Neural crest cell (in vitro differentiated cells): ENCODE measurements around the gene MAPRE2. TPM values are rescaled to one million over a fixed set of nuclear protein-coding genes. Genes with fewer than 3 reads are reported as not detected.

Experiments
- DNase-seq: peaks from one replicate; pipeline ENCODE4 v3.0.0; 2021; ENCODE audit warnings: low read depth, mixed read lengths, low spot score
- H3K27ac Mint-ChIP-seq: one replicate; pipeline ENCODE4 v1.8.0; 2021; ENCODE audit warnings: mild to moderate bottlenecking, mixed read lengths; ENCODE audit not compliant: unreplicated experiment
- H3K27me3 Mint-ChIP-seq: 2 replicates; pipeline ENCODE4 v1.8.0; 2021; ENCODE audit warnings: low read depth, mild to moderate bottlenecking, mixed read lengths
- H3K36me3 Mint-ChIP-seq: 2 replicates; pipeline ENCODE4 v1.8.0; 2021; ENCODE audit warnings: low read depth, mild to moderate bottlenecking, mixed read lengths
- H3K4me1 Mint-ChIP-seq: 2 replicates; pipeline ENCODE4 v1.8.0; 2021; ENCODE audit warnings: mixed read lengths
- H3K4me3 Mint-ChIP-seq: one replicate; pipeline ENCODE4 v1.8.0; 2021; ENCODE audit warnings: mild to moderate bottlenecking, mixed read lengths
- H3K9me3 Mint-ChIP-seq: 2 replicates; pipeline ENCODE4 v1.8.0; 2021; ENCODE audit warnings: mixed read lengths
- CTCF ChIP-seq: fragments of 200-600 bp; sonication (generic); conservative IDR thresholded peaks from 2 replicates; pipeline ENCODE4 v1.5.0; 2021; ENCODE audit warnings: antibody characterized with exemption, mild to moderate bottlenecking
- total RNA-seq: library from RNA; stranded (reverse); gene quantifications from 2 replicates; pipeline ENCODE4 v1.2.1, GENCODE V29; 2021

The MAPRE2 gene
- total RNA-seq, 1 donor from 2014 or later, result 35.5 TPM

DNA sequence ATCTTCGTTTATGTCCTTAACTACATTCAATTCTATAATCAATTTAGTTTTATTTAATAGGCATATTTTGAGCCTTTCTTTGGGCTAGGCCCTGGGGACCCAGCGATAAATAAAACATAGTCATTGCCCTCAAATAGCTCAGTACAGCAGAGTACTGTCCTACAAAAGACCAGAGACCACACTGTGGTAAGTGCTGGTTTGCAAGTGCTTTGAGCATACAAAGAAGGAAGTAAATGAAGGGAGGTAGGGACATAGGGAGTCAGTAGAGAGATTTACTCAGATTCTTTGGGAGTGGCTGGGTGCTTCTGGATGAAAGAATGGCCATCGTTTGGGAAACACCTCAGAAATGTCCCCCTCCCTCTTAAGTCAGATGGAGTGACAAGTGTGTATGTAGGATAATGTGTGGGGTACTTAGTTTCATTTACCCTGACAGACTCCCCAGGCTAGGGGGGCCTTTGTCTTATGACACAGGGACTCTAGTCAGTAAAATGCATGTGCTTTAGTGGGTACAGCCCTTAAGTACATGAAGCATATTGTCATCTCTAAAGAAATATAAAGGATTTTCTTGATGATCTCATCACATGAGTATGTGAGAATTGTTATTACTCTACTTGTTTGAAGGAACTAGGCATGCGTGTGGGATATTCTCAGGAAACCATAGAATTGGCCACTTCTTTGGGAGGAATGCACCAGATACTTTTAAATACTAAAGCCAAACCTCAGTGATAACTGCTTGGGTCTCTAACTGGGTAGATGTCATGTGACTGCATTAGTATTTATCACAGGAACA, 35.1 kb downstream of the MAPRE2 start:
- no peaks in the 10 kb centered on the region for H3K27me3 Mint-ChIP-seq
- no peak for DNase-seq
- H3K36me3 Mint-ChIP-seq, result no peaks in the 10 kb centered on the region
- TF ChIP-seq CTCF, result no peak
- H3K27ac Mint-ChIP-seq, result no peak overlapping the region
- no peaks in the 10 kb centered on the region for H3K9me3 Mint-ChIP-seq
- H3K4me3 Mint-ChIP-seq, result no peak overlapping the region
- H3K4me1 Mint-ChIP-seq, result no peaks in the 10 kb centered on the region

- Mint-ChIP-seq H3K27me3 (no peaks in the 10 kb centered on the region), H3K4me1 (no peaks in the 10 kb centered on the region), H3K36me3 (peaks cover 4% of the 10 kb centered on the region), H3K4me3 (no peak overlapping the region), H3K9me3 (peaks cover 3% of the 10 kb centered on the region), H3K27ac (no peak overlapping the region)
- TF ChIP-seq CTCF, result no peak
- DNase-seq, result no peak
Observed at GRCh38 chr18:35077937-35078336, 36.7 kb downstream of the MAPRE2 start.

DNA sequence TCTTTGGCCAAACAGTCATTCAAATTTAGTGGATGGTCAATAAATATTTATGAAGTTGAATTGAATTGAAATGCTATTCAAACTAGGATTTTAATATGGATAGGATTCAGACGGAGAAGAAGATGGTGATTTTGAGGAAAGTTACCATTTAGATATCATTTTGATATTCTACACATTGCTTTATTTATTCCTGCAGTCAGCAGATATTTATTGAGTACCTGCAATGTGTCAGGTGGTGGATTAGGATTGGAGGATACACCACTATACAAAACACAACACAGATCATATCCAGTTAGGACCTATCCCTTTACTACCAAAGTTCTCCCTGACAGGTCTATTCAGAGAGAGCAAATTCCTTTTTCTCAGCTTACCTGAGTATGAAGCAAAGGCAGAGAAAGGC, 38.8 kb downstream of the MAPRE2 start:
- H3K4me1 Mint-ChIP-seq, result no peaks in the 10 kb centered on the region

DNA sequence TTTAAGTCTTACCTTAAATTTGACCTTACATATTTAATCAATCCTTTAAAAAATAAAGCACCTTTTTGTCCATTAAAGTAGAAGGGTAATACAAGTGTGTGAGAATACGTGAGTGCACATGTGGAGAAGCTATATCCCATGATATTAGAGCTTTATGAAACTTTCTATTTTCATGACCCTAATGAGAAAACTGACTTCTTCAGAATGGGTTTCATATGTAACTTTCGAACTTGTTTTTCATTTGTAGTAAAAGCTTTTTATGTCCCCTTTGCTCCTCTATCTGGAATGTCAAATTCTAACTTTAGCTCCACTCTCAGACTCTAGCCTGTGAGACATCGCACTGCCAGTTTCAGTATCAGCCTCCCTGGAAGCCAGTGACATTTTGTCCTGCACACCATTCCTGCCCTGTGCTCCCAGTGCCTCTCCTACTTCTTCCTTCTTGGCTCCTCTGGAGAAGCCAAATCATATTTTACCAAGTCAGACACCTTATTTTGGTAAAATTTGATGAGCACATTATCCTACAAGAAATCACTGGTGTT, 42.0 kb downstream of the MAPRE2 start:
- DNase-seq, result no peak
- TF ChIP-seq CTCF, result no peak
- Mint-ChIP-seq H3K27ac (peak overlapping the region; percentile 37), H3K4me3 (no peak overlapping the region), H3K4me1 (no peaks in the 10 kb centered on the region), H3K9me3 (peaks cover 3% of the 10 kb centered on the region), H3K36me3 (peaks cover 4% of the 10 kb centered on the region), H3K27me3 (no peaks in the 10 kb centered on the region)

More for the DNA sequence above, 38.8 kb downstream of the MAPRE2 start:
- no peak overlapping the region for H3K27ac Mint-ChIP-seq
- peaks cover 3% of the 10 kb centered on the region for H3K9me3 Mint-ChIP-seq
- H3K4me3 Mint-ChIP-seq, result no peak overlapping the region
- peaks cover 4% of the 10 kb centered on the region for H3K36me3 Mint-ChIP-seq
- no peaks in the 10 kb centered on the region for H3K27me3 Mint-ChIP-seq
- TF ChIP-seq CTCF, result no peak
- DNase-seq, result no peak

DNA sequence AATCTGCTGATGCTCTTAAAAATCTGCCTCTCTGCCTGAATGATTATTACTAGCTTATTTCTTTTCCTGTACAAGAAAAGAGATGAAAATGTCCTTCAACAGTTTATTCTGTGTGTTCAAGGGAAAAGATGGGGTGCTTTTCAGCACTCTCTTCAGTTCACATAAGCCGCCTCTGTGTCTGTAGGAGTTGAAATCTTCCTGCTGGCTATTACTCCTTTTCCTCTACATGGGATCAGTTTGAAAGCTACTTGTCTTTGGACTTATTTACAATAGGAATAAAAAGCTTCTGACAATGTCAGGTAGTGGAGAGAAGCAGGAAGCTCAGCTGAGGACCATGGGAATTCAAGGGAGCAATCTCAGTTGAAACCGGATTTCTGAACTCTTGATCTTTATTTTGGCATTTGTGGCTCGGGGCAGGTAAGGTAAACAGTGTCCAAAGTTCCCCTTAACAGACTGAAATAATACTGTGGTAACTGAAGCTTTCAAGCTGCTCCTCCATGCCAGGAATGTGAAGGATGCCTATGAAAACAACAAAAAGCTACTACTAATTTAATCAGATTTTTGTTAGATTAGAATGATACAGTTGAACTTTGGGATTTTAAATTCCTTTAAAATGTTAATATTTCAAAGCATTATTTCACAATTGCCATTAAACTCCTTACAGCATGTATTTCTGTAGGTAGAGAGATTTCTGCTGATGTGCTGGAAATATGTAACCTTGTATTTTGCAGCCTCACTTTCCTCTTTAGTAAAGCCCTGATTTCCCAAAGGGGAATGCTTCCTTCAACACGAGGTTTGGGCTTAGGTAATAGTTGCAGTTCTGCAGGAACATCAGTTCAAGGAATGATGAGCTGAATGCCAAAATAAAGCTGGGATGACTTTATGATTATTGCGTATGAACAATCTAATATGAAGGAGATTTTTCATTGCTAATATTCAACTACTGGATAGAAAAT, 43.6 kb downstream of the MAPRE2 start:
- Mint-ChIP-seq H3K4me3 (no peak overlapping the region), H3K27me3 (no peaks in the 10 kb centered on the region), H3K27ac (no peak overlapping the region), H3K9me3 (peaks cover 3% of the 10 kb centered on the region), H3K4me1 (no peaks in the 10 kb centered on the region), H3K36me3 (peaks cover 4% of the 10 kb centered on the region)
- TF ChIP-seq CTCF, result no peak
- DNase-seq, result no peak
